ENCODE data around the gene SLC6A3.

Gene SLC6A3

DNA sequence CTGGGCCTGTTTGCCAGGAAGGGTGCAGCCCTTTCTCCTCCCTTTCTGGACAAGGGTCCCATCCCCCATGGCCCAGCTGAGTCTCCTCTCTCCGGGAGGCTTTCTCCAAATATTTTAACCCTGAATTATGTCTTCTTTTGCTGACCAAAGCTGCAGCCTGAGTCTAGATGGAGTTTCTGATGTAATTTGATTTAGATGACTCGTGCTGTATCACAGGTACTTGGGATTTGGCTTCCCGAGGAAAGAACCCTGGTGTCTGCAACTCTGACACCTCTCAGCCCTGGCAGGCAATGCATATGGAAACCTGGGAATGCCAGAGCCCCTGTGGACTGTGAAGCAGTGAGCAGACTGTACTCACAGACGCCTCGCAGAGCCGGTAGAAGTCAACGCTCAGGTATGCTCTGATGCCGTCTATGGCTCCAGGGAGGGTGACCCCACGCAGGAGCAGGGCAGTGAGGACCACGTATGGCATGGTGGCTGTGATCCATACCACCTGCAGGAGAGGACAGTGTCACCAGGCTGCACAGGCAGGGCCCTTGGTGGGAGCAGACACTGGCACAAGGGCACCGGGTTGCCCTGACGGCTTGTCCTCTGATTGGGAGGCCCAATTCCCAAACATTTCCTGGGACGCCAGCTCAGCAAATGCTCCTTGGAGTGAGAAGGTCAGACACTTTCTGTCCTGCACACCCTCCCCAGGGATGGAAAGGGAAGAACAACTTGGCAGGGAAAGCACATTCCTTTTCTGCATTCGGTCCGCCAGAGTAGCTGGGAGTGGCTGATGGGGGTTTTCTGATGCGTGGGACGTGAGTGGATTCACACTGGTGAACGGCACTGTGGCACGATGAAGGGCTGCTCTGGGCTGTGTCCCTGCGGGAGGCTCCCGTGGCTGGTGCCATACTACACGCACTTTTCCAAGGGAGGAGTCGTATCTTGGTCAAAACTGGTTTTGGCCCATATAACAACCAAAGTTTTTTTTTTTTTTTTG lies 24.7 kb downstream of the SLC6A3 start:
- DNase-seq (ENCODE audit: low read depth, low spot score), result no peak
- Histone ChIP-seq H3K4me3 (ENCODE audit: low read length) (no peak overlapping the region), H3K9me3 (ENCODE audit: control insufficient read depth, insufficient read depth, low read length) (no peaks in the 10 kb centered on the region), H3K36me3 (ENCODE audit: control insufficient read depth, insufficient read depth, low read length) (no peaks in the 10 kb centered on the region), H3K4me1 (ENCODE audit: control insufficient read depth, insufficient read depth, low read length) (no peaks in the 10 kb centered on the region; the same call in 1 of the 2 replicates), H3K27me3 (ENCODE audit: control insufficient read depth, insufficient read depth, low read length) (no peaks in the 10 kb centered on the region), H3K27ac (ENCODE audit: low read length) (no peak overlapping the region)
- no CpG with 5 or more reads among the region's 23 CpGs for WGBS (ENCODE audit: insufficient coverage, insufficient read length)

DNA sequence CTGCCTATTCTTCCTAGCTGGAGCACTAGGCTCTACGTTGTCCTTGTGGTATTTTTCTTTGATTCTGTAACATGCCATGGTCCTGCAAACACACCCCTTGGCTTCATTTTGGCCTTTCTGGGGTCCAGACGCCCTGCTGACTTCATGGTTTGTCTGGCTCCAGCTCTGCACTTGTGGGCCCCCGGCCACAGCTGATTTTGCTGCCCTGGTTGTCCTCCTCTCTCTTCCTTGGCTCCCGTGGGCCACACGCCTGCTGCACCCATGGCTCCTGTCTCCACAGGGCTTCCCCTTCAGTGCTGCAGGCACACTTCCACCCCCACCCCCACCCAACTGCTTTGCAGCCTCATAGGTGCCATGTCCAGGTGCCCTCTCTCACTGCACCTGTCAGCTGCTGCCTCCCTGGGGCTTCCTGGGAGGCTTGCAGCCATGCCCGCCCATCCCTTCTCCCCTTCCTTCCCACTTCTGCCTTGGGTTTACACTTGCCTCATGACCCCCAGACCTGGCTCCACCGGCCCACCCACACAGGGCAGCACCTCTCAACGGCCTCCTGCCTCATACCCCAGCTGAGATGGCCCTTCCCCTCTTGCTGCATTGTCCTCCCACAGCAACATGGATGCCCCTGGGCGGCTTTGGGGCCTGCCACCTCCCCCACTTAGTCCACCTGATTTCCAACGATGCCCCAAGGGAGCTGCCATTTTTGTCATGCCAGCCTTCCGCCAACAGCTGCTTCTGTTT lies 25.6 kb downstream of the SLC6A3 start:
- H3K9me3 ChIP-seq (ENCODE audit: control insufficient read depth, insufficient read depth, low read length), result no peaks in the 10 kb centered on the region
- H3K4me1 ChIP-seq (ENCODE audit: control insufficient read depth, insufficient read depth, low read length), result no peaks in the 10 kb centered on the region; the same call in 1 of the 2 replicates
- no peaks in the 10 kb centered on the region for H3K36me3 ChIP-seq (ENCODE audit: control insufficient read depth, insufficient read depth, low read length)
- H3K27me3 ChIP-seq (ENCODE audit: control insufficient read depth, insufficient read depth, low read length), result no peaks in the 10 kb centered on the region
- DNase-seq (ENCODE audit: low read depth, low spot score), result no peak
- no peak overlapping the region; the same call in 1 of the 2 replicates for H3K4me3 ChIP-seq (ENCODE audit: low read length)
- no CpG with 5 or more reads among the region's 11 CpGs for WGBS (ENCODE audit: insufficient coverage, insufficient read length)
- no peak overlapping the region for H3K27ac ChIP-seq (ENCODE audit: low read length)

DNA sequence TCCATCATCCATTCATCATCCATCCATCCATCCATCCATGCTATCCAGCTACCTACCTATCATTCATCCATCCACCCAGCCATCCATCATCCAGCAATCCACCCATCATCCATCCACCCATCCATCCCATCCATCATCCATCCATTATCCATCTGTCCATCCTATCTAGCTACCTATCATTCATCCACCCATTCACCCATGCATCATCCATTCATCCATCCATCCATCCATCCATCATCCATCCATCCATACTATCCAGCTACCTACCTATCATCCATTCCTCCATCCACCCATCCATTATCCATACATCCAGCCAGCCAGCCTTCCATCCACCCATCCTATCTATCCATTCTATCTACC lies 26.3 kb downstream of the SLC6A3 start:
- H3K27me3 ChIP-seq (ENCODE audit: control insufficient read depth, insufficient read depth, low read length), result no peaks in the 10 kb centered on the region
- no peaks in the 10 kb centered on the region for H3K9me3 ChIP-seq (ENCODE audit: control insufficient read depth, insufficient read depth, low read length)

DNA sequence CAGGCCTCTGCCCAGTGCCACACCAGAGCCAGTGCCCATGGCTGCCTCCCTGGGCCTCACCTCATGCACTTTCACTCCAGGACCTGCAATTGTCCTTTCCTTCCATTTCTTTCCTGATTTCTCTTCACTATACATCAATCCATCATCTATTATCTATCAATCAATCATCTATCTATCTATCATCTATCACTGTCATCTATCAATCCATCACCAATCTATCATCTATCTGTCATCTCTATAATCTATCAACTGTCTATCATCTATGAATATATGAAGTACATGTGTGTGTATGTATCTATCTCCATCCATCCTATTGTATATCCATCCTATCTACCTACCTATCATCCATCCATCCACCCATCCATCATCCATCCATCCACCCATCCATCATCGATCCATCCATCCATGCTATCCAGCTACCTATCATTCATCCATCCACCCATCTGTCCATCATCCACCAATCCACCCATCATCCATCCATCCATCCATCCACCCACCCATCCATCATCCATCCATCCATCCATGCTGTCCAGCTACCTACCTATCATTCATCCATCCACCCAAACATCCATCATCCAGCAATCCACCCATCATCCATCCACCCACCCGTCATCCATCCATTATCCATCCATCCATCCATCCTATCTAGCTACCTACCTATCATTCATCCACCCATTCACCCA lies 26.9 kb downstream of the SLC6A3 start:
- no peak for DNase-seq (ENCODE audit: low read depth, low spot score)
- no peaks in the 10 kb centered on the region for H3K9me3 ChIP-seq (ENCODE audit: control insufficient read depth, insufficient read depth, low read length)
- WGBS (ENCODE audit: insufficient coverage, insufficient read length), result 100% methylated on average over 2 of the region's 2 CpGs
- no peaks in the 10 kb centered on the region; the same call in 1 of the 2 replicates for H3K4me1 ChIP-seq (ENCODE audit: control insufficient read depth, insufficient read depth, low read length)
- no peaks in the 10 kb centered on the region for H3K36me3 ChIP-seq (ENCODE audit: control insufficient read depth, insufficient read depth, low read length)
- no peaks in the 10 kb centered on the region for H3K27me3 ChIP-seq (ENCODE audit: control insufficient read depth, insufficient read depth, low read length)
- H3K27ac ChIP-seq (ENCODE audit: low read length), result no peak overlapping the region
- H3K4me3 ChIP-seq (ENCODE audit: low read length), result no peak overlapping the region

More for the DNA sequence above, 26.3 kb downstream of the SLC6A3 start:
- Histone ChIP-seq H3K27ac (ENCODE audit: low read length) (no peak overlapping the region), H3K36me3 (ENCODE audit: control insufficient read depth, insufficient read depth, low read length) (no peaks in the 10 kb centered on the region), H3K4me3 (ENCODE audit: low read length) (no peak overlapping the region), H3K4me1 (ENCODE audit: control insufficient read depth, insufficient read depth, low read length) (no peaks in the 10 kb centered on the region; the same call in 1 of the 2 replicates)
- DNase-seq (ENCODE audit: low read depth, low spot score), result no peak

DNA sequence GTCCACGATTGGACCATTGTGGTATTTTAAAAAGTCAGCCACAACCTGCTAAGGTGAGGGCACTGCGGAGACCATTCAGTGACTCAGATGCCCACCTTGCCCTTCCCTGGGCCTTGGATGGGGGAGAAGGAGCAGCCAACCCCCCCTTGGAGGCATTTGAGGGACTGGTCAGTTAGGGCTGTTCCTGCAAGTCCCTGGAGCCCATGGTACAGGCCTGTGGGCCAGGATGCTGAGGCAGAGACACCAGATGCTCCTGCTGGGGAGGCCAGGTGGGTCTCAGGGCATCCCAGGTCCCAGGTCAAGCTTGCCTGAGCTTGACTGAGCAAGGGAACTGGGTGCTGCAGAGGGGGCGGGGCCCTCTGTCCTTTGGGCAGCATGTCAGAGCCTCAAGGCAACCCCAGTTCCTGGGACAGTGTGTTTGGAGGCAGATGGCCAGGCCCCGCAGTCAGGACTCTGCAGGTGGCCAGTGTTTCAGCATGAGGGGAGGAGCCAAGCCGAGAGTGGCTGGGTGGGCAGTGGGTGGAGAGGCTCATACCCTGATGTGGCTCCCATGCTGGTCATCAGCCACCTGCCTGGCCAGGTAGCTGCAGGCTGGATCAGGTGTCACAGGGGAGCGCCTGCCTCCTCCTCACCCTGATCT lies 27.5 kb downstream of the SLC6A3 start:
- no CpG with 5 or more reads among the region's 6 CpGs for WGBS (ENCODE audit: insufficient coverage, insufficient read length)
- no peak overlapping the region for H3K27ac ChIP-seq (ENCODE audit: low read length)
- H3K9me3 ChIP-seq (ENCODE audit: control insufficient read depth, insufficient read depth, low read length), result no peaks in the 10 kb centered on the region
- no peak overlapping the region for H3K4me3 ChIP-seq (ENCODE audit: low read length)
- no peaks in the 10 kb centered on the region for H3K36me3 ChIP-seq (ENCODE audit: control insufficient read depth, insufficient read depth, low read length)
- H3K27me3 ChIP-seq (ENCODE audit: control insufficient read depth, insufficient read depth, low read length), result no peaks in the 10 kb centered on the region
- H3K4me1 ChIP-seq (ENCODE audit: control insufficient read depth, insufficient read depth, low read length), result no peaks in the 10 kb centered on the region; the same call in none of the 2 replicates
- DNase-seq (ENCODE audit: low read depth, low spot score), result no peak

DNA sequence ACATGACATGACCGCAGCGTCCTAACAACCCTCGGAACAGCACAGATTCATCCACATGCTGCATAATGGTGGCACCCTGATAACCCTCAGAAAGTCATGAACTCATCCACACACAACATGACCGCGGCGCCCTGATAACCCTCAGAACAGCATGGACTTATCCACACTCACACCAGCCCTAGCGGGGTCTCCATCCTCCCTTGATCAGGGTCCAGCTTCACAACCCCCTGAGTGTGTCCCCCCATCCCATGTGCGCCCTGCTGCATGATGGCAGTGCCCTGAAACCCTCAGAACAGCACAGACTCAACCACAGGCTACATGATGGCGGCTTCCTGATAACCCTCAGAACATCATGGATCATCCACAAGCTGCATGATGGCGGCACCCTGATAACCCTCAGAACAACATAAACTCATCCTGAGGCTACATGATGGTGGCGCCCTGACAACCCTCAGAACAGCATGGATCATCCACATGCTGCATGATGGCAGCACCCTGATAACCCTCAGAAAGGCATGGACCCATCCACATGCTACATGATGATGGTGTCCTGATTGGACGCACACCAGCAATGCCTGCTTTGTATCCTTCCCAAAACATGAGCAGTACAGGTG lies 28.3 kb downstream of the SLC6A3 start:
- H3K4me1 ChIP-seq (ENCODE audit: control insufficient read depth, insufficient read depth, low read length), result no peaks in the 10 kb centered on the region; the same call in none of the 2 replicates
- no peaks in the 10 kb centered on the region for H3K36me3 ChIP-seq (ENCODE audit: control insufficient read depth, insufficient read depth, low read length)
- no peak overlapping the region for H3K27ac ChIP-seq (ENCODE audit: low read length)
- H3K27me3 ChIP-seq (ENCODE audit: control insufficient read depth, insufficient read depth, low read length), result no peaks in the 10 kb centered on the region
- H3K4me3 ChIP-seq (ENCODE audit: low read length), result no peak overlapping the region
- DNase-seq (ENCODE audit: low read depth, low spot score), result no peak
- H3K9me3 ChIP-seq (ENCODE audit: control insufficient read depth, insufficient read depth, low read length), result no peaks in the 10 kb centered on the region
- WGBS (ENCODE audit: insufficient coverage, insufficient read length), result no CpG with 5 or more reads among the region's 12 CpGs

DNA sequence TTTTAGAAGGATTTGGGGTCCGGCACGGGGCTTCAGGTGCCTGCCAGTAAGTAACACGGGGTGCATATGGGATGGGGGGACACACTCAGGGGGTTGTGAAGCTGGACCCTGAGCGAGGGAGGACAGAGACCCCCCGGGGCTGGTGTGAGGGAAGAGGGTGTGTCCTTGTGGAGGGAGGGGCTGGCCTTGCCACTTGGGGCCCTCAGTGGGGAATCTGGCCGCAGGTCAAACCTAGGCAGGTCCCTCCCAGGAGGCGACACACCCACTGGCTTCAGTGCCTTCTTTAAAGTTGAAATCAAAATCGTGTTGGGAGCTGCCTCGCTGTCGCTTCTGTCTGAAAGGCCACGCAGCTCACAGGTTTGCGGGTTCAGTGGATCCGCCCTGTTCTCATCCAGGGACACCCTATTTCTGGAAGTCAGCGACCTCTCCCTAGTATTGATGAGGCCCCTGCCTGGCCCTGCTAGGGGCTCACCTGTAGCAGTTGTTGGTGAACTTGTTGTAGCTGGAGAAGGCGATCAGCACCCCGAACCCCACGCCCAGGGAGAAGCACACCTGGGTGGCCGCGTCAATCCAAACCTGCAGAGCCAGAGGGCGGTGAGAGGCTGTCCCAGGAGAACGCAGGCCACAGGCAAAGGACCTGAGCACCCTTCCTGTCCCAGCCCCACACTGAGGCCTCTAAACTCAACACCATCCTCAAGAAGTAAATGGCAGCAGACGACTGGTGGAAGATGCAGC lies 29.4 kb downstream of the SLC6A3 start:
- Histone ChIP-seq H3K27me3 (ENCODE audit: control insufficient read depth, insufficient read depth, low read length) (no peaks in the 10 kb centered on the region), H3K4me1 (ENCODE audit: control insufficient read depth, insufficient read depth, low read length) (no peaks in the 10 kb centered on the region; the same call in none of the 2 replicates)
- no CpG with 5 or more reads among the region's 22 CpGs for WGBS (ENCODE audit: insufficient coverage, insufficient read length)

DNA sequence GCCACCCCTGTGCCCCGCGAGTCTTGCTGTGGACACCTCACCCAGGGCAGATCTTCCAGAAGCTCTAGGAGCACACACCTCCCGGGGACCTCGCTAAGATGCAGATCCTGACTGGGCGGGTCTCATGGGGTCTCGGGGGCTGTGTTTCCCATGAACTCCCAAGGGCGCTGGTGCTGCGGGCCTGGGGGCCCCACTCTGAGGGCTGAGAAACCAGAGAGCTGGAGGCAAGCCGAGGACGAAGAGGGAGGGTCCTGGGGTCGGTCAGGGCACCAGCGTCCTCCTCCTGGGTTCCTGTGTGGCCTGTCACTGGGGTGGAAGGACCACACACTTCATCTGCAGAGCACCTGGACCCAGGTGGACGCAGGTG lies 30.2 kb downstream of the SLC6A3 start:
- Histone ChIP-seq H3K27ac (ENCODE audit: low read length) (no peak overlapping the region), H3K4me1 (ENCODE audit: control insufficient read depth, insufficient read depth, low read length) (no peaks in the 10 kb centered on the region; the same call in none of the 2 replicates), H3K9me3 (ENCODE audit: control insufficient read depth, insufficient read depth, low read length) (no peaks in the 10 kb centered on the region), H3K36me3 (ENCODE audit: control insufficient read depth, insufficient read depth, low read length) (no peaks in the 10 kb centered on the region), H3K4me3 (ENCODE audit: low read length) (no peak overlapping the region), H3K27me3 (ENCODE audit: control insufficient read depth, insufficient read depth, low read length) (no peaks in the 10 kb centered on the region)
- no CpG with 5 or more reads among the region's 13 CpGs for WGBS (ENCODE audit: insufficient coverage, insufficient read length)
- no peak for DNase-seq (ENCODE audit: low read depth, low spot score)

More for the DNA sequence above, 29.4 kb downstream of the SLC6A3 start:
- no peak for DNase-seq (ENCODE audit: low read depth, low spot score)
- no peak overlapping the region for H3K4me3 ChIP-seq (ENCODE audit: low read length)
- H3K27ac ChIP-seq (ENCODE audit: low read length), result no peak overlapping the region
- no peaks in the 10 kb centered on the region for H3K36me3 ChIP-seq (ENCODE audit: control insufficient read depth, insufficient read depth, low read length)
- no peaks in the 10 kb centered on the region for H3K9me3 ChIP-seq (ENCODE audit: control insufficient read depth, insufficient read depth, low read length)

DNA sequence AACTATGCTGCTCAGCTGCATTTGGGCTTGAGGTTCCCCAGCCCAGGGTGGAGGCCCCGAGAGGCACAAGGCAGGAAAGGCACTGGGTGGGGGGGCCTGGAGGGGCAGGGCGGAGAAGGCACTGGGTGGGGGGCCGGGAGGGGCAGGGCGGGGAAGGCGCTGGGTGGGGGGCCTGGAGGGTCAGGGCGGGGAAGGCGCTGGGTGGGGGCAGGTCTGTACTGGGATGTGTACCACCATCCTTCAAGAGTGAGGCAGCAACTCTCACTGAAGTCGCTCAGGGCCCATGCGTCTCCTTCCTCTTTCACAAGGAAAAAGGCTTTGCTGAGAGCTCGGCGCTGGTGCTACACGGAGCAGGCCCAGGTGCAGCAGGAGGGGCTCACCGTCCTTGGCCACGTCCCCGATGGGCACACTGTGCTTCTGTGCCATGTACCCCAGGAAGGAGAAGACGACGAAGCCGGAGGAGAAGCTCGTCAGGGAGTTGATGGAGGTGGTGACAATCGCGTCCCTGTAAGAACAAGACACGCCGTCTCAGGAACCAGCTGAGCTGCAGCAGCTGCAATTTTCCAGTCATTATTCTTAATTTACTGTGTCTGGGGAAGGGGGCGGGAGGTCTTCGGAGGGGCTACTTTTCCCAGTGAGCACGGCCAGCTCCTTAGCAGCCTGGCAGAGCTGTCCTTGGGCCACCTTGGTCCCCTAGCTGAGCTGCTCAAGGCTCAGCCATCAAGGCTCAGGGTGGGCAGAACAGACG lies 30.8 kb downstream of the SLC6A3 start:
- Histone ChIP-seq H3K4me3 (ENCODE audit: low read length) (no peak overlapping the region), H3K27ac (ENCODE audit: low read length) (no peak overlapping the region), H3K27me3 (ENCODE audit: control insufficient read depth, insufficient read depth, low read length) (no peaks in the 10 kb centered on the region), H3K4me1 (ENCODE audit: control insufficient read depth, insufficient read depth, low read length) (no peaks in the 10 kb centered on the region; the same call in none of the 2 replicates), H3K9me3 (ENCODE audit: control insufficient read depth, insufficient read depth, low read length) (no peaks in the 10 kb centered on the region), H3K36me3 (ENCODE audit: control insufficient read depth, insufficient read depth, low read length) (no peaks in the 10 kb centered on the region)
- WGBS (ENCODE audit: insufficient coverage, insufficient read length), result no CpG with 5 or more reads among the region's 27 CpGs
- DNase-seq (ENCODE audit: low read depth, low spot score), result no peak
